VCaP (cell line): ENCODE results near the gene TMEFF2.

Source experiments
- H3K27ac ChIP-seq: fragments of 450-650 bp; 2 replicates; pipeline ENCODE4 v1.5.1; 2017
- CTCF ChIP-seq: fragments of 450-650 bp; conservative IDR thresholded peaks from 2 replicates; pipeline ENCODE4 v1.5.1; 2017; ENCODE audit warnings: mild to moderate bottlenecking, moderate library complexity

TMEFF2 gene

DNA sequence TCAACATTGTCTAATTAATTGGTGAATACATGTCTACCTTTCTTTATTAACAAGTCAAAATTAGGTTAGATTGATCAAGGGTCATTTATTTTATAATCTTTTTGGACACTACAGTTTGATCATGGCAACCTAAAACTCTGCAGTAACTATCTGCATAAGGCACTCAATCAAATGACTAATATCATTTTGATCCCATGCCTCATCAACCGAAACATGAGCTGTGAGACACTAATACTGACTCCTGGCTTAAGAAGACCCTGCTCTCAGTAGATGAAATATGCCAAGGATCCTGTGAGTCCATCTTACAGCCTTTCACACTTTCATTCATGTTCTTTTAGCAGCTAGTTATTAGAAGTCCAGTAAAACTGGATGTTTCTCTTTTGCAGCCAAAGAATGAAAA, 178.5 kb downstream of the TMEFF2 start:
- TF ChIP-seq CTCF, result no peak
- H3K27ac ChIP-seq, result no peak overlapping the region

GRCh38 chr2:192013211-192013610, 181.5 kb downstream of the TMEFF2 start:
- H3K27ac ChIP-seq, result no peak overlapping the region
- no peak for TF ChIP-seq CTCF

- no peak overlapping the region for H3K27ac ChIP-seq
- TF ChIP-seq CTCF, result no peak
Observed at GRCh38 chr2:192011196-192011595, 183.5 kb downstream of the TMEFF2 start.

- no peak for TF ChIP-seq CTCF
- no peak overlapping the region for H3K27ac ChIP-seq
Observed at GRCh38 chr2:192010073-192010472, 184.7 kb downstream of the TMEFF2 start.

DNA sequence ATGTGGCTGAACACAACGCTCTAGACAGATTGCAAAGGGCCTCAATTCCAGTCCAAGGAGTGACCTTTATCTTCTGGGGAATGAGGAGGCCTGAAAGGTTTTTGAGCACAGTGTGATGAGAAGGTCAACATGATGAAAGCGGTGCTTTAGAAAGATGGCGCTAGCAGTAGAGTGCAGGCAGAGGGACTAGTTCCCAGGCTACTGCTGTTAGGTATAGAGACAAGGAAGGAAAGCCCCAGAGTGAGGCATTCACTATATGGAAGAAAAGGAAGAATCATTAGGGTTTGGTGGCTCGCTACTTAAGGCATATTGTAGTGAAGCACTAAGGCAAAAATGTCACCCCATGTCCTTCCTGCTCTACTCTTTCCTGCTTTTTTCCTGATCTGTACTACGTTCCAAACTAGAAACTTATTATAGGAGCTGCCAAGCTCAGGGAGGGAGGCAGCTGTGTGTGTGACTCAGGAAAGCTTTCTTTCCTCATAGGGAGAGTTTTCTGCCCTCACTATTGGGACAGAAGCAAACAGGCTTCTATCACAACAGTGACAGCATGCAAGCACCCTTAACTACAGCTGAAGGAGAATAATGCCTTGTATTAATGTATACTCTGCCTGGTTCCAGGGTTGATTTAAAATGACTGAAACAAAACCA, 187.0 kb downstream of the TMEFF2 start:
- no peak overlapping the region for H3K27ac ChIP-seq
- TF ChIP-seq CTCF, result no peak

DNA sequence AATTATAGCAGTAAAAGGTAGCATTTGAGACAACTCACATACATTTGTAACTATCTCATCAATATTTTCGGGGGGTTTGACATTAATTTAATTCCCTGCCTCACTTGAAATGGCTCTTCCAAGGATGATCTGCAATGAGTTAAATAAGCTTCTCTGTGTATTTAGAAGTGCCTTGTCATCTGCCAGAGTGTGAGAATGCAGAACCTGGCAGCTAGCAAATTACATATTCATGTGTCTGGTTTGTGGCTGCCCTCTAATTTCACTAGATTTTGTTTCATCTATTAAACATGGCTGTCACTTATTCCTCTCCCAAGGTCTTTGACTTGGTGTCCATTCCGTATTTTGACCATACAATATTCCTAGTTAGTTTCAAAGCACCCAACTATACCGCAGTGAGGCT, 189.5 kb downstream of the TMEFF2 start:
- no peak for TF ChIP-seq CTCF

GRCh38 chr2:192004188-192004963, 190.4 kb downstream of the TMEFF2 start:
- TF ChIP-seq CTCF, result no peak
- H3K27ac ChIP-seq, result no peak overlapping the region

More for the DNA sequence above, 189.5 kb downstream of the TMEFF2 start:
- H3K27ac ChIP-seq, result no peak overlapping the region
